B cell (primary cell): Measurements from ENCODE around the gene C15orf40. TPM values are rescaled to one million over a fixed set of nuclear protein-coding genes. Genes with fewer than 3 reads are reported as not detected.

Experiments used
- ATAC-seq: fragments of 200-7000 bp; cut with Tn5 transposase; one replicate; pipeline ENCODE4 v1.10.0; 2021; ENCODE audit warnings: low read depth, mild to moderate bottlenecking, moderate number of reproducible peaks, moderate library complexity
- CTCF ChIA-PET: fragments of 350-600 bp; sonication (Branson Sonifier 250); formaldehyde crosslinking; loops from one replicate; lab custom pipeline; 2021; ENCODE audit warnings: antibody characterized with exemption, inconsistent platforms; lab: Charles Lee
- POLR2A ChIA-PET: fragments of 350-600 bp; sonication (Branson Sonifier 250); formaldehyde crosslinking; loops from one replicate; lab custom pipeline; 2021; ENCODE audit warnings: antibody characterized with exemption; lab: Charles Lee
- DNase-seq: peaks from one replicate; pipeline ENCODE4 v3.0.0; 2013
- H2AFZ ChIP-seq: 2 replicates; pipeline ENCODE4 v1.6.1; 2012; ENCODE audit warnings: mild to moderate bottlenecking, low read depth, low read length; ENCODE audit not compliant: insufficient read depth, poor library complexity, severe bottlenecking
- H3K27ac ChIP-seq, 2 donors: 1 replicate in 1 of 2; 2 replicates in 1 of 2; pipeline ENCODE4 v1.5.1; 2012 to 2013; ENCODE audit warnings: low read length in 2 of 2, mild to moderate bottlenecking in 2 of 2, moderate library complexity in 1 of 2
- H3K27me3 ChIP-seq, 4 experiments: fragments of 200-600 bp in 1 of 4; sonication (generic) in 1 of 4; replicated peaks in 1 of 4; 1 replicate in 2 of 4; 2 replicates in 2 of 4; pipeline versions ENCODE4 v1.6.1 to v1.7.0; 2013 to 2016; ENCODE audit warnings: low read length in 3 of 4, mild to moderate bottlenecking in 2 of 4, mixed read lengths in 1 of 4, moderate library complexity in 1 of 4; ENCODE audit not compliant: insufficient read depth in 4 of 4, control insufficient read depth in 3 of 4; ENCODE audit errors: control extremely low read depth in 1 of 4
- H3K36me3 ChIP-seq, 2 experiments: replicated peaks in 1 of 2; 1 replicate in 1 of 2; 2 replicates in 1 of 2; pipeline versions ENCODE4 v1.6.1 to v1.7.1; 2013; ENCODE audit warnings: low read length in 1 of 2; ENCODE audit not compliant: insufficient read depth in 2 of 2, control insufficient read depth in 1 of 2; ENCODE audit errors: control extremely low read depth in 1 of 2, extremely low read depth in 1 of 2
- H3K4me1 ChIP-seq, 2 donors: fragments of 200-600 bp in 1 of 2; sonication (generic) in 1 of 2; 1 replicate in 1 of 2; 2 replicates in 1 of 2; pipeline versions ENCODE4 v1.5.1 to v1.6.1; 2013 to 2017; ENCODE audit warnings: low read length in 2 of 2; ENCODE audit not compliant: control insufficient read depth in 2 of 2, insufficient read depth in 2 of 2
- H3K4me2 ChIP-seq: replicated peaks from 2 replicates; pipeline ENCODE3; 2012; ENCODE audit warnings: mild to moderate bottlenecking, low read depth, low read length; ENCODE audit not compliant: poor library complexity, severe bottlenecking
- H3K4me3 ChIP-seq, 5 experiments: fragments of 200-600 bp in 1 of 5; sonication (generic) in 1 of 5; 1 replicate in 3 of 5; 2 replicates in 2 of 5; pipeline versions ENCODE4 v1.5.1 to v1.7.0; 2011 to 2016; ENCODE audit warnings: low read length in 4 of 5, mild to moderate bottlenecking in 4 of 5, low read depth in 2 of 5, control low read depth in 1 of 5, moderate library complexity in 1 of 5; ENCODE audit not compliant: insufficient read depth in 1 of 5; ENCODE audit errors: control extremely low read depth in 1 of 5, extremely low read depth in 1 of 5
- H3K79me2 ChIP-seq: fragments of 200-600 bp; sonication (generic); one replicate; pipeline ENCODE4 v1.6.0; 2016; ENCODE audit warnings: low read length; ENCODE audit not compliant: control insufficient read depth, insufficient read depth
- H3K9ac ChIP-seq: fragments of 200-600 bp; sonication (generic); 2 replicates; pipeline ENCODE4 v1.6.1; 2017; ENCODE audit warnings: mild to moderate bottlenecking, low read length, moderate library complexity
- H3K9me3 ChIP-seq, 3 donors: one replicate each; pipeline versions ENCODE4 v1.6.1 to v1.7.1; 2013; ENCODE audit warnings: low read length in 2 of 3; ENCODE audit not compliant: control insufficient read depth in 2 of 3, insufficient read depth in 1 of 3; ENCODE audit errors: control extremely low read depth in 1 of 3
- H4K20me1 ChIP-seq: 2 replicates; pipeline ENCODE4 v1.6.0; 2012; ENCODE audit warnings: mild to moderate bottlenecking, low read length; ENCODE audit not compliant: insufficient read depth, control insufficient read depth, poor library complexity, severe bottlenecking
- H3K27ac Mint-ChIP-seq: one replicate; pipeline ENCODE4 v1.8.0; 2021; ENCODE audit warnings: mixed read lengths
- H3K27me3 Mint-ChIP-seq: one replicate; pipeline ENCODE4 v1.8.0; 2021; ENCODE audit warnings: mixed read lengths
- H3K4me1 Mint-ChIP-seq: one replicate; pipeline ENCODE4 v1.8.0; 2021; ENCODE audit warnings: mixed read lengths
- H3K4me3 Mint-ChIP-seq: one replicate; pipeline ENCODE4 v1.8.0; 2021; ENCODE audit warnings: mixed read lengths
- H3K9me3 Mint-ChIP-seq: one replicate; pipeline ENCODE4 v1.8.0; 2022; ENCODE audit warnings: mixed read lengths; ENCODE audit not compliant: insufficient read depth
- CTCF ChIP-seq: fragments of 200-600 bp; IDR thresholded peaks from one replicate; pipeline ENCODE4 v1.8.0; 2022; ENCODE audit warnings: antibody characterized with exemption, mild to moderate bottlenecking
- EZH2 ChIP-seq: IDR thresholded peaks from 2 replicates; pipeline ENCODE4 v1.6.1; 2012; ENCODE audit warnings: borderline replicate concordance, low read depth, mild to moderate bottlenecking, moderate library complexity, low read length; ENCODE audit not compliant: insufficient read depth, poor library complexity, severe bottlenecking
- WGBS: methylation state at CpG from one replicate; pipeline ENCODE4 v1.1.5; 2013; ENCODE audit warnings: missing lambda C conversion rate; ENCODE audit not compliant: insufficient coverage; 5-methylcytosine and 5-hydroxymethylcytosine counted together
- intact Hi-C: fragments of 100-400 bp; cut with micrococcal nuclease; formaldehyde crosslinking; loops from one replicate; pipeline ENCODE4 v1.10.0; 2022
- polyA minus RNA-seq: library from RNA; depleted of rRNA, polyadenylated mRNA; stranded (reverse); fragments of >200 nt; gene quantifications from 2 replicates; pipeline ENCODE4 v1.2.3, GENCODE V29; 2012
- polyA plus RNA-seq: library from polyadenylated mRNA; depleted of rRNA; stranded (reverse); fragments of >200 nt; gene quantifications from 2 replicates; pipeline ENCODE4 v1.2.3, GENCODE V29; 2012
- total RNA-seq, 2 donors: library from RNA; stranded (reverse); fragments of 120-200 nt in 1 of 2; gene quantifications; 1 replicate in 1 of 2; 2 replicates in 1 of 2; pipeline versions ENCODE4 v1.2.3 to v1.2.4, GENCODE V29; 2013 to 2022

Gene C15orf40
- total RNA-seq (39.5 and 40.7 TPM in 2 replicates), polyA plus RNA-seq (19.7 and 24.0 TPM in 2 replicates), polyA minus RNA-seq (8.7 and 21.9 TPM in 2 replicates)
- total RNA-seq (2013): 29.0 TPM

DNA sequence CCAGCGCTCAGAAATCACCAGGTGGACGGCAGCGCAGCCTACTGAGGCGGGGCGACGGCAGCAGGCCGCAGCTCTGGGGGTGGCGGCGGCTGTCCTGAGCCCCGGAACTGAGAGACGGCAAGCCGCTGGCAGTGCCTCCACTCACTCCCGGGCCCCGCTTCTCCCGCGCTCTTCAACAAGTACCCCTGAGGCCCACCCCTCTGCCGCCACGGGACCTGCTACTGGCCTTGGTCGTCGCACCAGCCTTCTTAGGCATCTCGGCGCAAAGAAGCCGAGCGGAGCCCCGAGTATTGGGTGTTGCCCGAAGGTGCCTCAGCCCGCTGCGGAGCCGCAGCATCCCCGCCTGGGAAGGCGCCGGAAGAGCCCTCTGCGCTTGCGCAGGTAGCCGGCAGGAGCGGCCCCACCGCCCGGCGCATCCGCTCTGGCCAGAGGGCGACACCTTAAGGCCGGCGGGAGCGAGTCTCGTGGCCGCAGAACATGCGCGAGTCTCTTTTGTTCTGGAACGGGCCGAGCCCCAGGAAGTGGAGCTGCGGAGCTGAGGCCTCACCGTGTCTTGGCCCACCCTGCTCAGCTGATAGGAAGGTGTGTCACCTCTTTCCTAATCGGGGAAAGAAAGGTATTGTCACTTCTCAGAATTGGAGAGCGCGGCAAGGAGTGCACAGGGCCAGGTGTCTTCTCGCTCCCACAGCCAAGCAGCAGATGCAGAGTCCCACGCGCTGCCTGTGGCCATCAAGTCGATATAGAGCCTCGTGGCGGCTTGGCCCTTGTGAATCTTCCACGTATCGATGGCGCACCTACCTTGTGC, at the start of gene C15orf40:
TSS of gene C15orf40 (minus strand) at position 369 of the 805 bp plus-strand sequence. CDS start at position 337, 32 bp downstream.
- peak; percentile 94 for DNase-seq

More for the DNA sequence above, at the start of gene C15orf40:
- peak within 1 kb of the TSS; percentile 92 for H3K27ac Mint-ChIP-seq
- H3K4me3 Mint-ChIP-seq: peak within 1 kb of the TSS; percentile 96
- peak within 1 kb of the TSS; percentile 69 to 83 for H3K27ac ChIP-seq
- no peaks in the 10 kb centered on the region for H3K27me3 ChIP-seq
- no peaks in the 10 kb centered on the region for H3K9me3 ChIP-seq
- H3K27me3 Mint-ChIP-seq: no peaks in the 10 kb centered on the region
- 2% methylated on average over 64 of the region's 64 CpGs for WGBS
- intact Hi-C loops: loop anchor here (1.0 to 2.0 kb wide), 8 partner anchors 12 to 471 kb away; partner anchors contain the start of genes AP3B2, BTBD1, RAMAC and RPS17
- ChIA-PET CTCF (interaction anchor here (0.6 to 2.2 kb wide), 16 partner anchors 9 to 1560 kb away, joined by 3 to 16 read pairs (median 6); partner anchors contain the start of genes BTBD1, RAMAC, RPS17 and WHAMM), POLR2A (interaction anchor here (0.7 to 3.2 kb wide), 5 partner anchors 25 to 471 kb away, joined by 5 to 18 read pairs (median 9); partner anchors contain the start of genes BTBD1, RAMAC and RPS17)
- H3K4me1 ChIP-seq: peaks cover 22 to 24% of the 10 kb centered on the region in 2 donors
- peaks cover 50% of the 10 kb centered on the region for H3K4me1 Mint-ChIP-seq
- H3K36me3 ChIP-seq: peaks cover 0 to 30% of the 10 kb centered on the region in 2 experiments
- no peaks in the 10 kb centered on the region for H3K9me3 Mint-ChIP-seq
- H3K4me2 ChIP-seq: peak within 1 kb of the TSS; percentile 77
- H3K79me2 ChIP-seq: peaks cover 30% of the 10 kb centered on the region
- peak; percentile 91 for ATAC-seq
- H4K20me1 ChIP-seq: peaks cover 28% of the 10 kb centered on the region
- peak within 1 kb of the TSS; percentile 84 for H2AFZ ChIP-seq
- H3K4me3 ChIP-seq: peak within 1 kb of the TSS; percentile 90 to 99 (median 92)
- TF ChIP-seq CTCF: no peak
- no peak for TF ChIP-seq EZH2
- peak within 1 kb of the TSS; percentile 95 for H3K9ac ChIP-seq
